ENCODE results near the gene HADH. TPM values are rescaled to one million over a fixed set of nuclear protein-coding genes. Genes with fewer than 3 reads are reported as not detected.
"Not testable (repeated sequence)": the region's sequence is repeated elsewhere in the genome, so short reads cannot be mapped to it uniquely, and the experiment has no call there.

HADH gene
- total RNA-seq, 1 donor from 2014 or later, result 41.7 TPM

DNA sequence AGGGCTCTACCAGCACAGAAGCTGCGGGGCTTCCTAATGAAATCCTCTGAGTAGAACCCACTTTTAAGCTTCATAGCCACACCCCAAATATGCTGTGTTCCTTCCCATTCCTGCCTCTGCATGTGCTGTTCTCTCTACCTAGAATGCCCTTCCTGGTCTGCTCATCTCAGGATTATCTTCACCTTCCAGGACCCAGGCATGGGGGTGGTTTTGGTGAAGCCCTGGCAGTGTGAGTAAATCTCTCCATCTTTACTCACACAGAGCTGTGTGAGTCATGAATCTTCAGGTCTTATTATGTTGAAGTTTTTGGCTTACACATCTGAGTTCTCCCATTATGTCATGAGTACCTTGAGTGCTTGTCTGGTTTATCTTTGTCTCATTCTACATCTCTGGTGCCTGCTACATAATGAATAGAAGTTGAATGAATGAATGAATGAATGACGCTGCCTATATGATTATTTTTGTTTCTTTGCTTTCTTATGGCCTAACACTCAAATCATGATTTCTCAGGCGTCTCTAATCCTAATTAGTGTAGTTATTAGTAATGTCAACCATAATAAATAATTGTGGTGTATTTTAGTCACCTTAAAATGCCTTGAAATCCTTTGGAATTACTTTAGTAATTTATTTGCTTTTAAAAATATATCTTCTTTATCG is 41.9 kb downstream of the HADH start:
- no peak for DNase-seq (ENCODE audit: low read depth)

- no peak for DNase-seq (ENCODE audit: low read depth)
These were observed 43.7 kb downstream of the HADH start for GRCh38 chr4:108033348-108033747.

DNA sequence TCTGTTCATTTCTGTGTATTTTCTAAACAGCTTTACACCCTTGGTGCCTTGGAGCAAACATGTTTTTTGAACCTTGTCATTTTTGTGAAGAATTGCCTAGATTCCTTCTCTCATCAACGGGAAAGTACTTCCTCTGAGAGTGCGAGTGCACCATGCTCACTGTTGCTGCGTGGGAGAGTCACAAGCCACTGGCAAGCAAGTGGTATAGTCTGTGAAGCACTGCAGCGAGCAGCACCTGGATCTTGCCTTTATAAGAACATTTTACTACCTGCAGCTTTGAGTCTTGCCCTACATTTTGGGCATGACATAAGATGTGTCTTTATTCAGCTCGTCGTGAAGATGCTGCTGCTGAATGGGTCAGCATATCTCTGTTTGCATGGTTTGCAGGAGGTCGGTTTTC is 44.9 kb downstream of the HADH start:
- DNase-seq (ENCODE audit: low read depth), result no peak

GRCh38 chr4:108035691-108036090 is 46.0 kb downstream of the HADH start:
- DNase-seq (ENCODE audit: low read depth), result no peak

GRCh38 chr4:108036213-108036612 is 46.5 kb downstream of the HADH start:
- no peak for DNase-seq (ENCODE audit: low read depth)

DNA sequence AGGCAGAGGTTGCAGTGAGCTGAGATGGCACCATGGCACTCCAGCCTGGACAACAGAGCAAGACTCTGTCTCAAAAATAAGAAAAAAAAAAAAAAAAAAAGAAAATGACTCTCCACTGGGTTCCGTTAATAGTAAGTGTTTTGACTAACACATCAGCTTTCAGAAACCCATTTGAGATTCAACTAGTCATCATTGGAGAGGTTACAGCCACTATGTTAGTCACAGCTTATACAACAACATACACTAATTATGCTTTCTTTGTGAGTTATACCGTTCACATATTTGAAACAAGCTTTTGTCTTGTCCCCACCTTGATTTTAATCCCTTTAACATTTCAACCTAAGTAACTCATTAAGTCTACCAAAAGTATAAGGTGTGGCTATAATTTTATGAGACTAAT is 48.2 kb downstream of the HADH start:
- DNase-seq (ENCODE audit: low read depth), result peak; percentile 48

GRCh38 chr4:108042927-108043326 is 53.2 kb downstream of the HADH start:
- no peak for DNase-seq (ENCODE audit: low read depth)

DNA sequence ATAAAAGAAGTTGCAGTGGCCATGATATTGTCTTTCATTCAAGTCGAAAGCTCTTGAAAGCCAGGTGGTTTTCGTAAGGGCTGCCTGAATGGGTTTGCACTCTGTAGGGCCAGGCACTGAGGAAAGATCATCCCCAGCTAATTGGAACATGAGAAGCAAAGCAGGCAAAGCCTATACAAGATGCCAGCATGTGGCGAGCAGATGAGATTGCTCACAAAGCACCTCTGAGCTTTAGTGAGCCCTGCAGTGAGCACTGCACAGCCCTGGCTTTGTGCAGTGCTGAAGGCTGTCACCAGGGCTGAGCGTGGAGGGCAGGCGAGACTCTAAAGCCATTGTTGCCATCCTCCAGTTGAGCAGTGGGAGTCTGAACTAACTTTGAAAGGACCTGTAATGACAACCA is 53.8 kb downstream of the HADH start:
- no peak for DNase-seq (ENCODE audit: low read depth)

- DNase-seq (ENCODE audit: low read depth), result peak; percentile 64
These were observed 55.4 kb downstream of the HADH start for GRCh38 chr4:108044951-108045686.

DNA sequence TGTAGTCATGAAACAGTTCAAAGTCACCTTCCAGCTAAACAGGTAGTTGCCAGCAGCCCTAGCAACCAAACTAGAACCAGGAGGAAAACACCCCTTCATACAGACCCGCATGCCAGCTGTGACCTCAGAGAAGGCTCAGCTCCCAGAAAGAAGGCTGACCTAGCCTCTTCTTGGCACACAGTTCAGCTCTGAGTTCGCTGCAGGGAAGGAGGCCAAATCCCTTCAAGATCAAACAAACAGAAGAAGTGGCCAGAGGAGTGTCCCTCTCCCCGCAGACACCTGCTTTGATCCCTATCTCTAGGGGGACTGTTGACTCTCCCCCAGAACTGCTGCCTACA is 56.0 kb downstream of the HADH start:
- peak; percentile 51 for DNase-seq (ENCODE audit: low read depth)

DNA sequence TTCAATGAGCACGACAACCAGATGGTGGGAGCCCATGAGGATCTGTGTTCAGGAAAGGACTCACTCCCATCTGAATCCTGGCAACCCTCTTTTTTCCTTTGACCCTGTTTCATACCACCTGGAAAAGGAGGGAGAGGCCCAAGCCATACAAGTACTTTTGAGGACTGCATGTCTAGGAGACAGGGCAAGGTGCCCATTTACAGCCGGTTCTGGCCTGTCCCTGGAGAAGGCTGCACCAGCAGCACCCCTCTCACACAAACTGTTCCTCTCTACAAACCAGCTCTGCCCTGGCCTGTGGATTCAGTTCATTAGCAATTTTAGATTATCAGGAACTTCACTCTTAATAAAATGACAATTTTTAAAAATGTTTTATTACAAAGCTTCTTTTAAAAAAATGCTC is 57.5 kb downstream of the HADH start:
- DNase-seq (ENCODE audit: low read depth), result no peak

- DNase-seq (ENCODE audit: low read depth), result no peak
These were observed 58.5 kb downstream of the HADH start for GRCh38 chr4:108048157-108048556.

GRCh38 chr4:108048997-108049396 is 59.3 kb downstream of the HADH start:
- no peak for DNase-seq (ENCODE audit: low read depth)

DNA sequence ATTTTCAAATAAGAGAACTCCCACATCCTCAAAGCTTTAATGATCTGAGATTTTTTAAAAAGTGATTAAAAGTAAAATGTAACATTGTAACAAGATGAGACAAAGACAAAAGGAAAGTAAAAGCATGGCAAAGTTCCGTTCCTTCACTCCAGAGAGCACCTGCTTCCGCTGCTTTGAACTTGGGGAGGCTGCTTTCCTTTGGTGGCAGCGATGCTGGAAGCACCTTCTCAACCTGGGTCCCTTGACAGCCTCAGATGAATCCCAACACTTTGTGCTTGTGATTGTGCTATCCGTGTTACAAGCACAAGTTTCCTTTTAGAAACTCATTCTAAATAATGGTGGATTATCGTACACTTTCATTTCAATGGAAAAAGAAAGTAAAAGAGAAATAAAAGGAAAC is 59.7 kb downstream of the HADH start:
- DNase-seq (ENCODE audit: low read depth), result no peak

DNA sequence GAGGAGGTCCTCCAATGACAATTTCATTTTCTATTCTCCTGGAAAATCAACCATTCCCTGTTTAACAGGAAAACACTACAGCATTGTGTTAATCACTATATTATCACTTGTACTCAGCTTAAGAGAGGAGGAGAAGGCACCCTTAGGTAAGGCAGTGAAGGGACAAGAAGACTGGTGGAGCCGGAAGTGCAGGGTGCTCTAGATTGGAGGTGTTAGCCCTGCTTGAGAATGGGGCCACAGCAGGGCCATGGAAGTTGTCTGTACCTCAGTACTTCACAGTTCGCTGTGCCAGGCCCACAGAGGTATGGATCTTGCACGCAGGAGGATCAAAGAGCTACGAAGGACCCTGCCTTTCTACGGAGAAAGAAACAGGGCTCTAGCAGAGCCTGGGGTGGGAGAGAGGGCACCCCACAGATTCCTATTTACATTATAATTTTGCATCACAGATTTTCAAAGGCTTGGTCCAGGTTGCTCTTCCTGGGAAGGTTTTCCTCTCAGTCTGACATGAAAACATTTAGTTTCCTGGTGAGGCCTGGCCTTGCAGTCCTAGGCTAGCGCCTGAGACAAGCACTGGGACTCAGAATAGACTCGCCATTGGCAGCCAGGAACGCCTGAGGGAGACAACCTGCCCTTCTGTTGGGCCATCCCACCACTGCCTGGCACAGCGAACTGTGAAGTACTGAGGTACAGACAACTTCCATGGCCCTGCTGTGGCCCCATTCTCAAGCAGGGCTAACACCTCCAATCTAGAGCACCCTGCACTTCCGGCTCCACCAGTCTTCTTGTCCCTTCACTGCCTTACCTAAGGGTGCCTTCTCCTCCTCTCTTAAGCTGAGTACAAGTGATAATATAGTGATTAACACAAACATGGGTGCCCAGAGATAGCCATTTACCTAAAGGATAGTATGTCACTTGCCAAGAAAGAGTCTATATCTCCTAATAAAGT is 60.8 kb downstream of the HADH start:
- DNase-seq (ENCODE audit: low read depth), result not testable (repeated sequence)

DNA sequence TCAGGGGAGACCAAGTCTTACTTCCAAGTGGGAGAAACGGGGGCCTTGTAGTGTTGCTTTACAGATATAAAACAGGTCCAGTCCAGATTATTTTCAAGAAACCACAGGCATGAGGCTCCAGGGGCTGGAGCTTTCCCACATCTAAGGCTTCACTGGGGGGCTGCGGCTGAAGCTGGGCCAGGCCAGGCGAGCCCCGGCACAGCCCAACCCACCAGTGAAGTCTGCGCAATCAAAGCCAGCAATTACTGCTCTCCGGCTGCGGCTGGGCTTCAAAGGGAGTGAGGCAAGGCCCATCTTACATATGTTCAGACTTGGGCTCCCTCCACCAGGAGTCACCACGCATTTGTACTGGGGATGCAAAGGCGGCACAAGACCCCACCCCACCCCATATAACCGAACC is 61.7 kb downstream of the HADH start:
- DNase-seq (ENCODE audit: low read depth), result no peak

DNA sequence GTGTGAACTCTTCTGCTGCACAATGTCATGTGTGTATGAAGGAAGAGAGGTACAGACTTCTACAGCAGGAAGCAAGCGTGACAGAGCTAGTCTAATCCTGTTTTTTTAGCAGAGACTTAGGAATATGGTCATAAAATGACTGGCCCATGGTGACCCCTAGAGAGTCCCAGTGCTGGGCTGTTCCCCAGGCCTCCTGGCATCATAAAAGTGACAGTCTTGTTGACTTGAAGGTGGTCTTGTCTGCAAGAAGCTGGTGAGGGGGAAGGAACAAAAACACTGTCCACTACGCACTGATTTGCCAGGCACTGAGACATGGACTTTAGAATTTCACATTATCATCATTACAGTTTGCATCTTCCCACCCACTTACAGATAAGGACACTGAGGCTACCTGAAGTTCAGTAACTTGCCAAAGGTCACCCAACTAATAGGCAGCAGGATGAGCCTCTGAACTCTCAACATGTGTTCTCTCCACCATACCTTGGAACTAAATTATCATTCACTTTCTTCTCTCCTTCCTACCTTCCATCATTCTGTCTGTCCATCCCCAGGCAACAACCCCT is 63.0 kb downstream of the HADH start:
- DNase-seq (ENCODE audit: low read depth), result peak; percentile 44

DNA sequence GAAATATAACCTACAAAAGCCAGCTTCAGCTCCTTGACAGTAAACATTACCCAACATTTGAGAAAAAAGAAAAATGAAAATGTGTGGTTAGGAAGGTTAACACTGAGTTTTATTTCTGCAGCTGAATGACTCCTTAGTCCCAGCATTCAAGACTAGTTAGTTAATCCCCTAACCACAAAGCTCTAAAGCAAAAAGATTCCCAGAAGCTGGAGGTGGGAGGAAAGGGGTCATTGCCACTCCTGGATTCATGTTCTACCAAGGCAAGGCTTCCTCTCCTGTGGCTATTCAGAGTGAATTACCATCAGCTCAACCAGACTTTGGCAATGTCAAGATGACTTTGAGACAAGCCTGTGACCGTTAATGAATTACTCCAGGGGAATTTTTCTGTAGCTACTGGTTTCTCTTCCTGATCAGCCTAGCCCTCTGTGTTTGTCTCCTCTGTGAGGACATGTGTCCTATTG is 63.6 kb downstream of the HADH start:
- peak; percentile 97 for DNase-seq (ENCODE audit: low read depth)

DNA sequence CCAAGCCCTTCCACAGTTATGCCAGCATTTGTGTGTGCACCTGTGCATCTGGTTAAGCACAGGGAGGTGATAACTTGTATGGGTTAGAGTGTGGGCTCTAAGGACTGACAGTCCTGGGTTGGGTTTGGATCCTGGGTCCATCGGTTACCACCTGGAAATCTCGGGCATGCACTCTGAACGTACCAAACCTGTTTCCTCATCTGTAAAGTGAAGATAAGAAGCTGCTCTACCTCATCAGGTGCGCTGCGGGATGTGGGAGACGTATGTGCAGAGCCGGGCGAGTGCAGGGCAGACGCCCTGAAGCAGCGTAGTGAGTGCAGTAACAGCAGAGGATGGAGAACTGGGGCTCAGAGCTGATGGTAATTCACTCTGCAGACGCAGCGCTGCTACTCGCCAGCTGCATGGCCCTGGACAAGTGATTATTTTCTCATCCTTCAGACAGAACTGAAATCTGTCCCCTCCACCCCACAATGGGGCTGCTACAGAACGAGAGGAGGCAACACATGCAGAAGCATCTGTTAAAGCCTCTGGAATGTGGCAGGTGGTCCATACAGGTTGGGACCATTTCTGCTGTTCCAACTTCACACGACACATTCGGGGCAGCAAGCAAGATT is 64.4 kb downstream of the HADH start:
- no peak for DNase-seq (ENCODE audit: low read depth)

GRCh38 chr4:108055787-108056186 is 66.1 kb downstream of the HADH start:
- DNase-seq (ENCODE audit: low read depth), result no peak

- DNase-seq (ENCODE audit: low read depth), result no peak
These were observed 66.7 kb downstream of the HADH start for GRCh38 chr4:108056418-108056817.

Measured in renal cortical epithelial cell (primary cell).